Lung (tissue), 12 donors: Measurements from ENCODE around the gene HPS5. TPM values are rescaled to one million over a fixed set of nuclear protein-coding genes. Genes with fewer than 3 reads are reported as not detected.
"Not testable (repeated sequence)": the region's sequence is repeated elsewhere in the genome, so short reads cannot be mapped to it uniquely, and the experiment has no call there.

Source experiments
- ATAC-seq: fragments of 200-7000 bp; cut with Tn5 transposase; one replicate; pipeline ENCODE4 v1.9.1; 2020; ENCODE audit warnings: moderate number of reproducible peaks; ENCODE audit not compliant: insufficient read depth, low FRiP score
- DNase-seq, 3 donors: peaks; one replicate each; pipeline ENCODE4 v3.0.0-alpha.2; 2013 to 2017
- H3K27ac ChIP-seq, 2 donors: one replicate each; pipeline ENCODE4 v1.5.1; 2013; ENCODE audit warnings: mild to moderate bottlenecking in 2 of 2, moderate library complexity in 2 of 2, control low read depth in 1 of 2, inconsistent platforms in 1 of 2, low read depth in 1 of 2, low read length in 1 of 2
- H3K27me3 ChIP-seq, 3 donors: one replicate each; pipeline ENCODE4 v1.5.1; 2013; ENCODE audit warnings: low read length in 2 of 3; ENCODE audit not compliant: control insufficient read depth in 3 of 3, insufficient read depth in 3 of 3
- H3K36me3 ChIP-seq, 4 donors: one replicate each; pipeline ENCODE4 v1.5.1; 2013; ENCODE audit warnings: low read length in 4 of 4, mild to moderate bottlenecking in 1 of 4, moderate library complexity in 1 of 4; ENCODE audit not compliant: control insufficient read depth in 4 of 4, insufficient read depth in 4 of 4
- H3K4me1 ChIP-seq, 5 donors: one replicate each; pipeline ENCODE4 v1.5.1; 2013; ENCODE audit warnings: low read length in 5 of 5, mild to moderate bottlenecking in 2 of 5, moderate library complexity in 1 of 5; ENCODE audit not compliant: control insufficient read depth in 5 of 5, insufficient read depth in 5 of 5
- H3K4me3 ChIP-seq: one replicate; pipeline ENCODE4 v1.5.1; 2013; ENCODE audit warnings: mild to moderate bottlenecking, control low read depth, moderate library complexity
- H3K9ac ChIP-seq, 2 donors: one replicate each; pipeline ENCODE4 v1.5.1; 2013; ENCODE audit warnings: low read length in 2 of 2, control low read depth in 1 of 2; ENCODE audit not compliant: insufficient read depth in 1 of 2
- H3K9me3 ChIP-seq, 4 donors: one replicate each; pipeline ENCODE4 v1.5.1; 2013; ENCODE audit warnings: low read length in 3 of 4, mild to moderate bottlenecking in 1 of 4, moderate library complexity in 1 of 4; ENCODE audit not compliant: control insufficient read depth in 4 of 4, insufficient read depth in 3 of 4
- CTCF ChIP-seq: IDR thresholded peaks from 2 replicates; pipeline ENCODE4 v1.5.1; 2012; ENCODE audit warnings: mild to moderate bottlenecking; ENCODE audit errors: control extremely low read depth, extremely low read depth
- WGBS, 2 donors: extraction: QIAGEN DNeasy Blood & Tissue Kit; methylation state at CpG; one replicate each; pipeline ENCODE4 v1.1.7; 2013; 5-methylcytosine and 5-hydroxymethylcytosine counted together
- polyA plus RNA-seq, 2 donors: library from polyadenylated mRNA; stranded (reverse); fragments of 200-250 nt; gene quantifications; one replicate each; pipeline ENCODE4 v1.2.1, GENCODE V29; 2013
- total RNA-seq, 2 donors: library from RNA; depleted of rRNA in 1 of 2; stranded (reverse); fragments of >200 nt in 1 of 2; gene quantifications; one replicate each; pipeline ENCODE4 v1.2.1, GENCODE V29; 2014 to 2021
- donor health status: control.
- donor health status: control.
- donor health status: Bipolar disorder and iron deficiency.
- donor health status: healthy.
- donor health status: DM: yes; HTN: yes; CAD: no.

The HPS5 gene
- total and polyA plus RNA-seq, 4 donors = 8.9 to 36.2 (median 20.3) TPM

DNA sequence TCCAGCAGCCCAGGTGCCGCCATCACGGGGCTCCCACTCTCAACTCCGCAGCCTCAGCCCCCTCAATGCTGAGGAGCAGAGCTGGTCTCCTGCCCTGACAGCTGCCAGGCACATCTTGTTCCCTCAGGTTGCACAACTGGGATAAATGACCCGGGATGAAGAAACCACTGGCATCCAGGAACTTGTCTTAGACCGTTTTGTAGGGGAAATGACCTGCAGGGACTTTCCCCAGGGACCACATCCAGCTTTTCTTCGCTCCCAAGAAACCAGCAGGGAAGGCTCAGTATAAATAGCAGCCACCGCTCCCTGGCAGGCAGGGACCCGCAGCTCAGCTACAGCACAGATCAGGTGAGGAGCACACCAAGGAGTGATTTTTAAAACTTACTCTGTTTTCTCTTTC is 56.0 kb downstream of the HPS5 start, which contains the start of gene SAA1:
Gene SAA1 (plus strand): TSS at position 316 of the 400 bp plus-strand sequence. CDS start 624 bp downstream, outside the sequence.
- WGBS, 2 donors = 51 to 54% methylated on average over 8 of the region's 8 CpGs
- Histone ChIP-seq H3K27ac (no peak within 1 kb of the TSS), H3K9me3 (no peaks in the 10 kb centered on the region), H3K4me1 (peaks cover 0 to 5% (median 0%) of the 10 kb centered on the region in 5 donors), H3K36me3 (no peaks in the 10 kb centered on the region), H3K9ac (no peak within 1 kb of the TSS), H3K27me3 (peaks cover 0 to 4% (median 0%) of the 10 kb centered on the region in 3 donors), H3K4me3 (no peak within 1 kb of the TSS)
- no peak for TF ChIP-seq CTCF
- ATAC-seq = no peak
- DNase-seq = no peak

DNA sequence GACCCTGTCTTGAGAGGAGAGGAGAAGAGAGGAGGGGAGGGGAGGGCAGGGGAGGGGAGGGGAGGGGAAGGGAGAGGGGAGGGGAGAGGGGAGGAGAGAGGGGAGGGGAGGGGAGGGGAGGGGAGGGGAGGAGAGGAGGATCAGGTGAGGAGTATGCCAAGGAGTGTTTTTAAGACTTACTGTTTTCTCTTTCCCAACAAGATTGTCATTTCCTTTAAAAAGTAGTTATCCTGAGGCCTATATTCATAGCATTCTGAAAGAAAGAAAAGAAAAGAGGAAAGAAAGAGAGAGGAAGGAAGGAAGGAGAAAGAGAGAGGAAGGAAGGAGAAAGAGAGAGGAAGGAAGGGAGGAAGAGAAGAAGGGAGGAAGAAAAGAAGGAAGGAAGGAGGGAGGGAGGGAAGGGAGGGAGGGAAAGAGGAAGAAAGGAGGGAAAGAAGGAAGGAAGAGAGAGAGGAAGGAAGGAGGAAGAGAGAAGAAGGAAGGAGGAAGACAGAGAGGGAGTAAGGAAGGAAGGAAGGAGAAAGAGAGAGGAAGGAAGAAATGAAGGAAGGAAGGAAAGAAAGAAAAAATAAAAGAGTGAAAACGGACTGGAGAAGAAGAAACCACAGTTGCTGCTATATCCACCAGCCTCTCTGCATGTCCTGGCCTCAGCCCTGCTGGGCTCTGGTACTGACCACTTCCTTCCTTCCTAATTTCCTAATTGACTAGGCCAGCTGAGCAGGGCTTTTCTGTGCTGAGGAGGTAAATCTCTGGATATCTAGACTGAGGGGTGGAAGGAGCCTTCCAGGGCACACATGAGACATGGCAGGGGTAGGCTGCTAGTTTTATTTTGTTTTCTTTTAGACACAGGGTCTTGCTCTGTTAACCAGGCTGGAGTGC is 57.0 kb downstream of the HPS5 start:
- Histone ChIP-seq H3K4me1 (peaks cover 0 to 5% (median 0%) of the 10 kb centered on the region in 5 donors), H3K9ac (no peak overlapping the region), H3K36me3 (no peaks in the 10 kb centered on the region), H3K27ac (no peak overlapping the region), H3K4me3 (no peak overlapping the region), H3K9me3 (no peaks in the 10 kb centered on the region), H3K27me3 (peaks cover 0 to 4% (median 0%) of the 10 kb centered on the region in 3 donors)
- ATAC-seq (no peak), DNase-seq (no peak)
- TF ChIP-seq CTCF = no peak
- WGBS, 2 donors = 22 to 48% methylated on average over 1 of the region's 1 CpG

DNA sequence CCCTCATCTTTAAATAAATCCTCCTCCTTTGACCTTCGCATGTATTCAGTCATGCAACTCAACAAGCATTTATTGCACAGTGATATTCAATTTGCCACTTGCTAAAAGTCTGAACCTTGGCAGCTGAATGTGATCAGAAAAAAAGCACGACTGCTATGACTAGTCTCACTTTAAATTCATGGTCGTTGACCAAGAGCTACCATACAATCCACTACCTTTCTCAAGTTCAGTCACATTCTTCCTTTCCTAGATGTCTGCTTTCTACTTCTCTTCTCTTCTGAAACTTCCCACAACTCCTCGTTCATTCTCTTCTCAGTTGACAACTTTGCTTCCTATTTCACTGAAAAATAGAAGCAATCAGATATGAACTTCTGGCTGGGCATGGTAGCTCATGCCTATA is 57.9 kb downstream of the HPS5 start:
- H3K4me3 ChIP-seq = no peak overlapping the region
- H3K27ac ChIP-seq = no peak overlapping the region
- H3K4me1 ChIP-seq = peaks cover 0 to 5% (median 0%) of the 10 kb centered on the region in 5 donors
- no peak for TF ChIP-seq CTCF
- H3K27me3 ChIP-seq = peaks cover 0 to 4% (median 0%) of the 10 kb centered on the region in 3 donors
- H3K9me3 ChIP-seq = no peaks in the 10 kb centered on the region
- ATAC-seq = no peak
- WGBS, 2 donors = 72 to 78% methylated on average over 4 of the region's 4 CpGs
- H3K36me3 ChIP-seq = no peaks in the 10 kb centered on the region
- DNase-seq = no peak
- no peak overlapping the region for H3K9ac ChIP-seq

DNA sequence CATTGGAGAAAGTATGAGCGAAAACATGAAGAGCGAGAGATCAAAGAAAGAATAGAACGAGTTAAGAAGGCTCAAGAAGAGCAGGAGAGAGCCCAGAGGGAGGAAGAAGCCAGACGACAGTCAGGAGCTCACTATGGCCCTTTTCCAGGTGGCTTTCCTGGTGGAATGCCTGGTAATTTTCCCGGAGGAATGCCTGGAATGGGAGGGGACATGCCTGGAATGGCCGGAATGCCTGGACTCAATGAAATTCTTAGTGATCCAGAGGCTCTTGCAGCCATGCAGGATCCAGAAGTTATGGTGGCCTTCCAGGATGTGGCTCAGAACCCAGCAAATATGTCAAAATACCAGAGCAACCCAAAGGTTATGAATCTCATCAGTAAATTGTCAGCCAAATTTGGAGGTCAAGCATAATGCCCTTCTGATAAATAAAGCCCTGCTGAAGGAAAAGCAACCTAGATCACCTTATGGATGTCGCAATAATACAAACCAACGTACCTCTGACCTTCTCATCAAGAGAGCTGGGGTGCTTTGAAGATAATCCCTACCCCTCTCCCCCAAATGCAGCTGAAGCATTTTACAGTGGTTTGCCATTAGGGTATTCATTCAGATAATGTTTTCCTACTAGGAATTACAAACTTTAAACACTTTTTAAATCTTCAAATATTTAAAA is 59.1 kb downstream of the HPS5 start:
- H3K36me3 ChIP-seq, H3K9ac ChIP-seq, H3K4me3 ChIP-seq, H3K27ac ChIP-seq, DNase-seq, ATAC-seq, H3K4me1 ChIP-seq, H3K27me3 ChIP-seq, H3K9me3 ChIP-seq: not testable (repeated sequence)
- 74 to 82% methylated on average over 8 of the region's 8 CpGs for WGBS, 2 donors
